GM18499 (cell line): ENCODE measurements around the gene ASIC4.

Experiments
- ATAC-seq: cut with Tn5 transposase; IDR thresholded peaks from one replicate; pipeline ENCODE4 v1.9.1; 2021; ENCODE audit warnings: moderate number of reproducible peaks; ENCODE audit not compliant: insufficient read depth, unreplicated experiment

The ASIC4 gene

GRCh38 chr2:219512524-219513216 is 1.6 kb upstream of the ASIC4 start:
- ATAC-seq, result no peak

- no peak for ATAC-seq
Measured at GRCh38 chr2:219513787-219514186, 495 bp upstream of the ASIC4 start.

GRCh38 chr2:219514836-219515235 is 554 bp downstream of the ASIC4 start:
- ATAC-seq, result no peak

- no peak for ATAC-seq
Measured at GRCh38 chr2:219515874-219516629, 1.8 kb downstream of the ASIC4 start.

GRCh38 chr2:219516888-219517287 is 2.6 kb downstream of the ASIC4 start:
- ATAC-seq, result no peak

GRCh38 chr2:219517954-219518778 is 3.9 kb downstream of the ASIC4 start:
- no peak for ATAC-seq

GRCh38 chr2:219519526-219519916 is 5.2 kb downstream of the ASIC4 start:
- no peak for ATAC-seq

GRCh38 chr2:219520079-219520478 is 5.8 kb downstream of the ASIC4 start:
- ATAC-seq, result no peak

GRCh38 chr2:219521066-219521880 is 7.0 kb downstream of the ASIC4 start:
- ATAC-seq, result no peak

- no peak for ATAC-seq
Measured at GRCh38 chr2:219522111-219523030, 8.1 kb downstream of the ASIC4 start.

GRCh38 chr2:219523031-219523671 is 8.9 kb downstream of the ASIC4 start:
- no peak for ATAC-seq

GRCh38 chr2:219524817-219525216 is 10.5 kb downstream of the ASIC4 start:
- no peak for ATAC-seq

- ATAC-seq, result no peak
Measured at GRCh38 chr2:219525533-219526232, 11.4 kb downstream of the ASIC4 start.

GRCh38 chr2:219526320-219527075 is 12.2 kb downstream of the ASIC4 start:
- no peak for ATAC-seq

- ATAC-seq, result no peak
Measured at GRCh38 chr2:219527076-219527394, 12.8 kb downstream of the ASIC4 start.

- no peak for ATAC-seq
Measured at GRCh38 chr2:219527472-219527871, 13.2 kb downstream of the ASIC4 start.
